DND-41 (cell line): ENCODE data around the gene BMPER.

Source experiments
- ATAC-seq: fragments of 200-7000 bp; cut with Tn5 transposase; 3 replicates; pipeline ENCODE4 v1.9.1; 2021; ENCODE audit warnings: low read depth; ENCODE audit not compliant: insufficient read depth
- DNase-seq: peaks from one replicate; pipeline ENCODE4 v3.0.0-alpha.2; 2020
- H2AFZ ChIP-seq: 2 replicates; pipeline ENCODE4 v1.6.0; 2012; ENCODE audit warnings: low read depth, low read length
- H3K27ac ChIP-seq: 2 replicates; pipeline ENCODE4 v1.5.1; 2012; ENCODE audit warnings: low read length, inconsistent platforms
- H3K27me3 ChIP-seq: fragments of 200-600 bp; sonication (generic); 2 replicates; pipeline ENCODE4 v1.6.0; 2012; ENCODE audit warnings: low read length, mild to moderate bottlenecking, inconsistent platforms; ENCODE audit not compliant: insufficient read depth, poor library complexity
- H3K36me3 ChIP-seq: 2 replicates; pipeline ENCODE4 v1.5.1; 2012; ENCODE audit warnings: low read length, inconsistent platforms; ENCODE audit not compliant: insufficient read depth
- H3K4me1 ChIP-seq: 2 replicates; pipeline ENCODE4 v1.5.1; 2012; ENCODE audit warnings: mild to moderate bottlenecking, low read length; ENCODE audit not compliant: insufficient read depth
- H3K4me2 ChIP-seq: 2 replicates; pipeline ENCODE4 v1.6.0; 2012; ENCODE audit warnings: mild to moderate bottlenecking, moderate library complexity, low read length, inconsistent platforms; ENCODE audit not compliant: insufficient read depth
- H3K4me3 ChIP-seq, 2 experiments: fragments of 200-600 bp in 1 of 2; shearing (Covaris generic) in 1 of 2; 2 replicates each; pipeline ENCODE4 v1.5.1; 2012 to 2016; ENCODE audit warnings: inconsistent platforms in 2 of 2, low read length in 2 of 2, mild to moderate bottlenecking in 2 of 2, low read depth in 1 of 2, moderate library complexity in 1 of 2
- H3K79me2 ChIP-seq: 2 replicates; pipeline ENCODE4 v1.6.0; 2012; ENCODE audit warnings: low read length, inconsistent platforms; ENCODE audit not compliant: insufficient read depth
- H3K9ac ChIP-seq: 2 replicates; pipeline ENCODE4 v1.6.0; 2012; ENCODE audit warnings: low read depth, mild to moderate bottlenecking, inconsistent platforms, low read length, moderate library complexity
- H3K9me3 ChIP-seq: 2 replicates; pipeline ENCODE4 v1.5.1; 2012; ENCODE audit warnings: low read length, moderate library complexity, mild to moderate bottlenecking, inconsistent platforms; ENCODE audit not compliant: insufficient read depth, severe bottlenecking
- H4K20me1 ChIP-seq: 2 replicates; pipeline ENCODE4 v1.6.0; 2012; ENCODE audit warnings: low read length; ENCODE audit not compliant: insufficient read depth
- CTCF ChIP-seq: IDR thresholded peaks from 2 replicates; pipeline ENCODE4 v1.5.1; 2012; ENCODE audit warnings: borderline replicate concordance, low read length, moderate library complexity, mild to moderate bottlenecking; ENCODE audit not compliant: poor library complexity, severe bottlenecking; ENCODE audit errors: extremely low read depth
- EZH2 ChIP-seq: IDR thresholded peaks from 3 replicates; pipeline ENCODE4 v1.6.1; 2012; ENCODE audit warnings: borderline replicate concordance, low read depth, mild to moderate bottlenecking, moderate library complexity, low read length, inconsistent platforms; ENCODE audit not compliant: severe bottlenecking

BMPER gene

GRCh38 chr7:34155220-34155908 lies 250.0 kb downstream of the BMPER start:
- Histone ChIP-seq H2AFZ (no peak overlapping the region), H3K79me2 (no peaks in the 10 kb centered on the region), H3K4me1 (no peaks in the 10 kb centered on the region), H3K9me3 (no peaks in the 10 kb centered on the region), H3K4me3 (no peak overlapping the region), H3K27ac (no peak overlapping the region), H3K9ac (no peak overlapping the region), H3K36me3 (no peaks in the 10 kb centered on the region), H4K20me1 (no peaks in the 10 kb centered on the region), H3K27me3 (no peaks in the 10 kb centered on the region), H3K4me2 (no peak overlapping the region)
- no peak for DNase-seq
- TF ChIP-seq EZH2 = no peak
- no peak for TF ChIP-seq CTCF
- ATAC-seq = no peak

GRCh38 chr7:34156336-34156735 lies 251.0 kb downstream of the BMPER start:
- no peaks in the 10 kb centered on the region for H3K4me1 ChIP-seq
- no peaks in the 10 kb centered on the region for H3K36me3 ChIP-seq
- H3K9ac ChIP-seq = no peak overlapping the region
- no peak overlapping the region for H3K4me2 ChIP-seq
- no peaks in the 10 kb centered on the region for H3K9me3 ChIP-seq
- H3K79me2 ChIP-seq = no peaks in the 10 kb centered on the region
- no peak overlapping the region for H2AFZ ChIP-seq
- no peak for DNase-seq
- TF ChIP-seq CTCF (no peak), EZH2 (no peak)
- no peaks in the 10 kb centered on the region for H4K20me1 ChIP-seq
- no peak for ATAC-seq
- no peak overlapping the region for H3K4me3 ChIP-seq
- H3K27ac ChIP-seq = no peak overlapping the region
- no peaks in the 10 kb centered on the region for H3K27me3 ChIP-seq

GRCh38 chr7:34157137-34157536 lies 251.8 kb downstream of the BMPER start:
- Histone ChIP-seq H3K4me1 (no peaks in the 10 kb centered on the region), H3K27me3 (no peaks in the 10 kb centered on the region), H3K27ac (no peak overlapping the region), H2AFZ (no peak overlapping the region), H3K4me2 (no peak overlapping the region), H3K79me2 (no peaks in the 10 kb centered on the region), H3K9me3 (no peaks in the 10 kb centered on the region), H4K20me1 (no peaks in the 10 kb centered on the region), H3K9ac (no peak overlapping the region), H3K4me3 (no peak overlapping the region), H3K36me3 (no peaks in the 10 kb centered on the region)
- DNase-seq (no peak), ATAC-seq (no peak)
- TF ChIP-seq EZH2 (no peak), CTCF (no peak)
